Astrocyte (in vitro differentiated cells and primary cell): ENCODE results near the gene PDPR.
"Not testable (repeated sequence)": the region's sequence is repeated elsewhere in the genome, so short reads cannot be mapped to it uniquely, and the experiment has no call there.

Source experiments
- EZH2 ChIP-seq: IDR thresholded peaks from 2 replicates; pipeline ENCODE4 v1.6.1; 2012; ENCODE audit warnings: mild to moderate bottlenecking, low read length, inconsistent platforms; ENCODE audit not compliant: insufficient read depth
- TF ChIP-seq, protein P1 (sequence below): IDR thresholded peaks from 2 replicates; pipeline ENCODE4 v1.5.1; 2011; ENCODE audit warnings: low read depth, mild to moderate bottlenecking, inconsistent platforms, low read length, moderate library complexity; ENCODE audit not compliant: insufficient read depth

DNA sequence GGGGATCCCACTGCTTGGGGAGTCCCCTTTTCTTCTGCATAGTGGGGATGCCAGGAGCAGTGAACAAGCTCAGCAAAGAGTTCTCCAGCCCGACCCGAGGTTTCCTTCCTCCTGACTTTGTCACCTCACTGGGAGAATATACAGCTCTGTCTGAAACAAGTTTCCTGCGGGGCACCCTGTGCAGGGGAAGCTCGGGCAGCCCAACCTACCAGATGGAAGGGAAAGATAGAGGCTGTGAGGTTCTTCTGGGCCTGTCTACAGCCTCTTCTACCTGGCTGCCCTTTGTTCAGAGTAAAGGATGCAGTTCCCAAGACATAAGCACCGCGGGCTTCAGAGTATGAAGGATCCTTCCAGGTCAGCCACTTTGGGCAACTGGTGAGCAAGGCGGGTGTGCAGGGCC is 83.5 kb downstream of the PDPR start:
- TF ChIP-seq, protein P1, sequence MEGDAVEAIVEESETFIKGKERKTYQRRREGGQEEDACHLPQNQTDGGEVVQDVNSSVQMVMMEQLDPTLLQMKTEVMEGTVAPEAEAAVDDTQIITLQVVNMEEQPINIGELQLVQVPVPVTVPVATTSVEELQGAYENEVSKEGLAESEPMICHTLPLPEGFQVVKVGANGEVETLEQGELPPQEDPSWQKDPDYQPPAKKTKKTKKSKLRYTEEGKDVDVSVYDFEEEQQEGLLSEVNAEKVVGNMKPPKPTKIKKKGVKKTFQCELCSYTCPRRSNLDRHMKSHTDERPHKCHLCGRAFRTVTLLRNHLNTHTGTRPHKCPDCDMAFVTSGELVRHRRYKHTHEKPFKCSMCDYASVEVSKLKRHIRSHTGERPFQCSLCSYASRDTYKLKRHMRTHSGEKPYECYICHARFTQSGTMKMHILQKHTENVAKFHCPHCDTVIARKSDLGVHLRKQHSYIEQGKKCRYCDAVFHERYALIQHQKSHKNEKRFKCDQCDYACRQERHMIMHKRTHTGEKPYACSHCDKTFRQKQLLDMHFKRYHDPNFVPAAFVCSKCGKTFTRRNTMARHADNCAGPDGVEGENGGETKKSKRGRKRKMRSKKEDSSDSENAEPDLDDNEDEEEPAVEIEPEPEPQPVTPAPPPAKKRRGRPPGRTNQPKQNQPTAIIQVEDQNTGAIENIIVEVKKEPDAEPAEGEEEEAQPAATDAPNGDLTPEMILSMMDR, result not testable (repeated sequence)
- TF ChIP-seq EZH2, result not testable (repeated sequence)
